Small intestine (tissue), 7 donors: ENCODE measurements around the gene SLC6A13. TPM values are rescaled to one million over a fixed set of nuclear protein-coding genes. Genes with fewer than 3 reads are reported as not detected.

Source experiments
- DNase-seq, 2 donors: peaks; one replicate each; pipeline versions ENCODE4 v3.0.0 to v3.0.0-alpha.2; 2013
- FAIRE-seq: peaks from 2 replicates; lab custom pipeline; 2012; peaks lifted over from hg19 to GRCh38; lab: Jason Lieb, UNC
- H3K27ac ChIP-seq, 3 donors: one replicate each; pipeline ENCODE4 v1.5.1; 2013; ENCODE audit warnings: low read length in 2 of 3, mild to moderate bottlenecking in 2 of 3, control low read depth in 1 of 3, inconsistent platforms in 1 of 3, low read depth in 1 of 3, moderate library complexity in 1 of 3
- H3K27me3 ChIP-seq, 3 donors: one replicate each; pipeline ENCODE4 v1.6.1; 2013; ENCODE audit warnings: low read length in 3 of 3, inconsistent platforms in 1 of 3; ENCODE audit not compliant: control insufficient read depth in 3 of 3, insufficient read depth in 3 of 3
- H3K36me3 ChIP-seq, 3 donors: one replicate each; pipeline ENCODE4 v1.6.1; 2013; ENCODE audit warnings: low read length in 3 of 3, inconsistent platforms in 1 of 3, low read depth in 1 of 3, mild to moderate bottlenecking in 1 of 3, moderate library complexity in 1 of 3; ENCODE audit not compliant: control insufficient read depth in 3 of 3, insufficient read depth in 2 of 3
- H3K4me1 ChIP-seq, 3 donors: one replicate each; pipeline ENCODE4 v1.6.1; 2013; ENCODE audit warnings: low read length in 2 of 3, inconsistent platforms in 1 of 3, low read depth in 1 of 3, mild to moderate bottlenecking in 1 of 3, moderate library complexity in 1 of 3; ENCODE audit not compliant: control insufficient read depth in 3 of 3, insufficient read depth in 2 of 3
- H3K4me3 ChIP-seq, 3 donors: one replicate each; pipeline ENCODE4 v1.5.1; 2013; ENCODE audit warnings: low read length in 3 of 3, control low read depth in 1 of 3, inconsistent platforms in 1 of 3, low read depth in 1 of 3, mild to moderate bottlenecking in 1 of 3, moderate library complexity in 1 of 3
- H3K9me3 ChIP-seq, 2 donors: one replicate each; pipeline ENCODE4 v1.6.1; 2013; ENCODE audit warnings: low read depth in 1 of 2, low read length in 1 of 2; ENCODE audit not compliant: control insufficient read depth in 2 of 2, insufficient read depth in 1 of 2
- WGBS, 3 donors: extraction: QIAGEN DNeasy Blood & Tissue Kit; methylation state at CpG; one replicate each; pipeline ENCODE4 v1.1.7; 2013; 5-methylcytosine and 5-hydroxymethylcytosine counted together
- polyA plus RNA-seq, 4 donors: library from polyadenylated mRNA; stranded (reverse) in 3 of 4; unstranded in 1 of 4; fragments of 200-250 nt in 3 of 4; fragments of 120-200 nt in 1 of 4; gene quantifications; one replicate each; pipeline versions ENCODE4 v1.2.1 to v1.2.3, GENCODE V29; 2013
- donor health status: healthy with polysubstance abuse.
- donor health status: control.
- donor health status: control.
- donor health status: Bipolar disorder and iron deficiency.
- donor health status: healthy.

The SLC6A13 gene
- polyA plus RNA-seq, 4 donors: 0.24 to 18.6 (median 5.8) TPM

DNA sequence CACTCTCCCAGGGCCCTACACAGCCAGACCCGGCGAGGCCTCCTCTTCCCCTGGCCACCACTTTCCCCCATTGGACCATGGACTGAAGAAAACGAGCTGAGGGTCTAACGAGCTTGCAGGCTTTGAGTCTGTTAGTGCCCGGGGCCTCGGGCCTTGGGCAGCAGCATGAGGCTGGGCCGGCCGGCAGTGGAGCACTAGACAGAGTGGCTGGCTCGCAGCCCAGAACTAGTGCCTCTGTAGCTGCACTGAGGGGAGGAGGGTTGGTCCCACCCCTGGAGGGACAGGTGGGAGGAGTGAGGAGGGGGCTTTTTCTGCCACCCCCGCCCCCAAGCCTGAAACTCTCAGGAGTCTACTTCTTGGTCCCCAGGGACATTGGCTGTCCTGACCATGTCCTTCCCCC is 87.4 kb downstream of the SLC6A13 start:
- DNase-seq (peak in 1 of 2 donors; percentile 61), FAIRE-seq (no peak)
- 14 to 45% (median 31%) methylated on average over 10 of the region's 10 CpGs for WGBS, 3 donors
- H3K4me3 ChIP-seq: no peak overlapping the region
- no peaks in the 10 kb centered on the region for H3K9me3 ChIP-seq
- H3K27ac ChIP-seq: no peak overlapping the region
- no peaks in the 10 kb centered on the region for H3K27me3 ChIP-seq
- H3K4me1 ChIP-seq: peaks cover 0 to 26% (median 16%) of the 10 kb centered on the region in 3 donors
- H3K36me3 ChIP-seq: no peaks in the 10 kb centered on the region

DNA sequence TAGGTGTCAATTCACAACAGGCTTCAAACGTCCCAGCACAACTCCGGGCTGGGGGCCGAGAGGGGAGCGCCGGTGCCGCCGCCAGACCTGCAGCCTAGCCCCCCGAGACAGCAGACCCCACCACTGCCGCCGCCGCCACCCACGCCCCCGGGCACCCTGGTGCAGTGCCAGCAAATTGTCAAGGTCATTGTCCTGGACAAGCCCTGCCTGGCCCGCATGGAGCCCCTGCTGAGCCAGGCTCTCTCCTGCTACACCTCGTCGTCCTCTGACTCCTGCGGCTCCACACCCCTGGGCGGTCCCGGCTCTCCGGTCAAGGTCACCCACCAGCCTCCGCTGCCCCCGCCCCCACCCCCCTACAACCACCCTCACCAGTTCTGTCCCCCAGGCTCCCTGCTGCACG is 88.0 kb downstream of the SLC6A13 start:
- no peak for DNase-seq
- H3K4me1 ChIP-seq: peaks cover 0 to 33% (median 16%) of the 10 kb centered on the region in 3 donors
- H3K9me3 ChIP-seq: no peaks in the 10 kb centered on the region
- no peak overlapping the region for H3K27ac ChIP-seq
- H3K4me3 ChIP-seq: no peak overlapping the region
- WGBS, 3 donors: 53 to 76% (median 66%) methylated on average over 16 to 23 of the region's 23 CpGs
- no peaks in the 10 kb centered on the region for H3K36me3 ChIP-seq
- H3K27me3 ChIP-seq: no peaks in the 10 kb centered on the region
- no peak for FAIRE-seq

DNA sequence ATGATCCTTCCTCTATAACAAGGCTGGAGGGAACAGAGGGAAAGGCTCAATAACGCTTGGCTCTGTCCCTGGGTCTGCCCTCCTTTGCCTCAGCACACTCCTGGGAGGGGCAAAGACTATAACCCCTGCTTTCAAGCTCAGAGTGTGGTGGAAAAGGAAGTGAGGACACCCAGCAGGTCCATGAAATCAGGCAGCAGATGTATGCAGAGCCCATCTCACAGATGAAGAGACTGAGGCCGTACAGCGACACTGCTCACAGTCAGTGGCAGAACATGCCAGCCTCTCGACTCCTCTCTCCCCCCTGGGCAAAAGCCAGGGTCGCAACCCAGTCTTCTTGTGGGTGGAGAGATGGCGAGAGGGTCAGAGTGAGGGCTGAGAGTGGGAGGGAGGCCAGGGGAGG is 88.5 kb downstream of the SLC6A13 start:
- no peak for DNase-seq
- no peaks in the 10 kb centered on the region for H3K9me3 ChIP-seq
- WGBS, 3 donors: 69 to 87% (median 86%) methylated on average over 6 of the region's 6 CpGs
- no peak overlapping the region for H3K4me3 ChIP-seq
- no peaks in the 10 kb centered on the region for H3K36me3 ChIP-seq
- H3K4me1 ChIP-seq: peaks cover 0 to 38% (median 16%) of the 10 kb centered on the region in 3 donors
- H3K27ac ChIP-seq: no peak overlapping the region
- H3K27me3 ChIP-seq: no peaks in the 10 kb centered on the region
- no peak for FAIRE-seq

GRCh38 chr12:172732-173161 is 89.9 kb downstream of the SLC6A13 start:
- H3K27ac ChIP-seq: no peak overlapping the region
- no peaks in the 10 kb centered on the region for H3K27me3 ChIP-seq
- H3K4me3 ChIP-seq: no peak overlapping the region
- H3K36me3 ChIP-seq: no peaks in the 10 kb centered on the region
- H3K9me3 ChIP-seq: no peaks in the 10 kb centered on the region
- no peak for FAIRE-seq
- peaks cover 0 to 51% (median 19%) of the 10 kb centered on the region in 3 donors for H3K4me1 ChIP-seq
- WGBS, 3 donors: 75 to 85% (median 76%) methylated on average over 15 of the region's 15 CpGs
- no peak for DNase-seq

DNA sequence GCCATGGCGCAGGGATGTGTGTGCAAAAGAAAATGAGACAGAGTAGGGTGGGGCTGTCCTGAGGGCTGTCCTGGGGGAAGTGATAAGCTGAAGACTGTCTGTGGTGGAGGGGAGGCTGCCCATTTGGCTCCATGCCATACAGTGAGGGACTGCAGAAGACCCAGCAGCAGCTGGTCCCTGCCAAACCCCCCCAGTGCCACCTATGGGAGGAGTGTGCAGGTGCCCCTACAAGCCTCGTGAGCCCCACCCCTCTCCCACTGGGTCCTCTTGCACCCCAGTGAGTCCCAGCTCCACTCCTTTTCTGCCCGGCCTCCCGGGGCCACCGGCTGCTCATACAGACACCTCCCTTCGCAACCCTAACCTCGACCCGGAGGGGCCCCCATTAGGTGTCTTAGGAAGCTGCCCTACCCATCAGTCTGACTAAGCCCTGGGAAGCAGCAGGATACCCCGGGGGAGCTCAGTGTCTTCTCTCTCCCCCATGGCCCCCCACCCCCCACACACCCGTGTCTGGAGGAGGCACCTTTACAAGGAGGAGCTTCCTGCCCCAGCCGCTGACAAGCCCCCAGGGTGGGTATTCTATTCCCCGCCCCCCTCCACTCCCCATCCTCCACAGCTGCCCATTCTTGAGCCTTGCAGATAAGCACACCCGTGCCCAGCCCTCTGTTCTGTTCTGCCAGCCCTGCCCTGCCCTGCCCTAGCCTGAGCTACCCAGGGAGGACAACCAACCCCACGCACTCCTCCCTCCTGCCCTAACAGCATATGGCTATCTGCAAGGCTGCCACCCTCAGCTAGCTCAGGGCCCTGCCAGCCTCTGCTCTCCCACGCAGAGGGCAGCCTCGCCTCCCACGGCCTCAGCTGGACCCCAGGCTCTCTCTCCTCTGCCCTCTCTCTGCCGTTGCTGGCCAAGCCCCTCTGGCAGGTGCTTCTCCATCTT is 90.6 kb downstream of the SLC6A13 start:
- Histone ChIP-seq H3K36me3 (no peaks in the 10 kb centered on the region), H3K4me1 (peaks cover 0 to 55% (median 19%) of the 10 kb centered on the region in 3 donors), H3K9me3 (no peaks in the 10 kb centered on the region), H3K27ac (no peak overlapping the region), H3K4me3 (no peak overlapping the region), H3K27me3 (no peaks in the 10 kb centered on the region)
- FAIRE-seq (no peak), DNase-seq (peak in 1 of 2 donors; percentile 93)
- 10 to 48% (median 28%) methylated on average over 15 to 18 of the region's 18 CpGs for WGBS, 3 donors

DNA sequence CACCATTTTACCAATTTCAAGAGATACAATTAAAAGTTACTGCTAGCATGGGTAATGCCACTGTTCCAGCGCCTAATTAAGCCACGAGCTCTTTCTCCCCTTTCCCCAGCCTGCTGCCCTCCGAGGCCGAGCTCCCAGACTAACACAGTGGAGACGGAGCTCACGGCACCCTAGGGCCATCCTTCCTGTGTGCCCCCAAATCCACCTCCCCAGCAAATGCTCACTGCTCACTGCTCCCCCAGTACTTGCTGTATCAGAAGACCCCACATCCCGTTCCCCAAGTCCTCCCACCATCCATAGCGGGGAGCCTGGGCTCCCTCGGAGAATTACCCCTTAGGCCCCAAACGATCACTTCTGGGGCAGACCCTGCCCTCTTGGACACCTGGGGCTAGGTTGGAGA is 91.4 kb downstream of the SLC6A13 start:
- no peak for FAIRE-seq
- H3K36me3 ChIP-seq: no peaks in the 10 kb centered on the region
- no peak for DNase-seq
- no peaks in the 10 kb centered on the region for H3K9me3 ChIP-seq
- WGBS, 3 donors: 84 to 90% (median 86%) methylated on average over 10 of the region's 10 CpGs
- H3K4me3 ChIP-seq: no peak overlapping the region
- H3K4me1 ChIP-seq: peaks cover 0 to 56% (median 16%) of the 10 kb centered on the region in 3 donors
- H3K27me3 ChIP-seq: no peaks in the 10 kb centered on the region
- H3K27ac ChIP-seq: no peak overlapping the region

Other genes with a start within 250 kb of the SLC6A13 start
- gene IQSEC3, start 196.1 kb downstream of the SLC6A13 start, polyA plus RNA-seq: 1 to 10 TPM in 2 of 4 donors, under 1 TPM in 1, not detected in 1; under 0.01 to 1.5 (median 1.4) TPM
- gene SLC6A12, start 48.7 kb downstream of the SLC6A13 start, polyA plus RNA-seq: 1 to 10 TPM in 2 of 4 donors, under 1 TPM in 2; 0.06 to 9.4 (median 1.7) TPM
- gene KDM5A, start 126.5 kb upstream of the SLC6A13 start, polyA plus RNA-seq: 10 to 100 TPM in 1 of 4 donors, 1 to 10 TPM in 3; 4.1 to 26.9 (median 8.0) TPM
- gene CCDC77, start 138.8 kb upstream of the SLC6A13 start, polyA plus RNA-seq: 10 to 100 TPM in 1 of 4 donors, 1 to 10 TPM in 3; 3.2 to 10.9 (median 4.3) TPM
- 1 to 10 TPM in 2 of 4 donors, under 1 TPM in 1, not detected in 1; 0.45 to 6.6 (median 2.9) TPM for gene B4GALNT3, start 197.1 kb upstream of the SLC6A13 start, polyA plus RNA-seq